A673 (cell line): ENCODE data around the gene IGSF11. TPM values are rescaled to one million over a fixed set of nuclear protein-coding genes. Genes with fewer than 3 reads are reported as not detected.

Source experiments
- BruUV-seq: library from RNA; stranded (reverse); fragments of 400-500 nt; replicated peaks from 2 replicates; lab custom pipeline; 2021; lab: Mats Ljungman, UMichigan
- CTCF ChIA-PET: fragments of 300-600 bp; sonication (Branson Sonifier 250); formaldehyde crosslinking; loops from one replicate; lab custom pipeline; 2022; ENCODE audit warnings: antibody characterized with exemption; lab: Charles Lee
- POLR2A ChIA-PET: fragments of 300-600 bp; sonication (Branson Sonifier 250); formaldehyde crosslinking; loops from one replicate; lab custom pipeline; 2022; ENCODE audit warnings: antibody characterized with exemption; ENCODE audit not compliant: low non-redundant PET; lab: Charles Lee
- DNase-seq: peaks from one replicate; pipeline ENCODE4 v3.0.0-alpha.2; 2015; ENCODE audit warnings: low spot score
- H3K27ac ChIP-seq: fragments of 200-600 bp; sonication (generic); 2 replicates; pipeline ENCODE4 v1.5.1; 2016; ENCODE audit warnings: mixed run types, low read depth, mild to moderate bottlenecking, mixed read lengths, antibody characterized with exemption, low read length; ENCODE audit not compliant: poor library complexity, severe bottlenecking
- H3K27me3 ChIP-seq: fragments of 200-600 bp; sonication (generic); replicated peaks from 2 replicates; pipeline ENCODE4 v1.6.1; 2017; ENCODE audit warnings: mixed run types, low read depth, mild to moderate bottlenecking, mixed read lengths, antibody characterized with exemption, low read length; ENCODE audit not compliant: insufficient read depth, poor library complexity
- H3K36me3 ChIP-seq: fragments of 200-600 bp; sonication (generic); 2 replicates; pipeline ENCODE4 v1.6.1; 2016; ENCODE audit warnings: mixed run types, mild to moderate bottlenecking, mixed read lengths, antibody characterized with exemption, low read length; ENCODE audit not compliant: insufficient read depth, poor library complexity, severe bottlenecking
- H3K4me1 ChIP-seq: fragments of 200-600 bp; sonication (generic); 2 replicates; pipeline ENCODE4 v1.6.1; 2017; ENCODE audit warnings: mixed run types, mild to moderate bottlenecking, mixed read lengths, antibody characterized with exemption, low read length; ENCODE audit not compliant: insufficient read depth, poor library complexity, severe bottlenecking
- H3K4me3 ChIP-seq: fragments of 200-600 bp; sonication (generic); 2 replicates; pipeline ENCODE4 v1.5.1; 2016; ENCODE audit warnings: low read depth, mixed run types, mild to moderate bottlenecking, mixed read lengths, low read length; ENCODE audit not compliant: poor library complexity, severe bottlenecking
- H3K9me3 ChIP-seq: fragments of 200-600 bp; sonication (generic); 2 replicates; pipeline ENCODE4 v1.6.1; 2016; ENCODE audit warnings: mixed run types, low read depth, mild to moderate bottlenecking, mixed read lengths, antibody characterized with exemption, low read length; ENCODE audit not compliant: poor library complexity, severe bottlenecking
- CTCF ChIP-seq: fragments of 300-800, 200-600 bp; sonication (generic); conservative IDR thresholded peaks from 2 replicates; pipeline ENCODE4 v1.5.1; 2017; ENCODE audit warnings: low read depth, mild to moderate bottlenecking, antibody characterized with exemption, low read length, moderate library complexity, mixed read lengths
- EZH2 ChIP-seq: fragments of 200-600 bp; sonication (generic); IDR thresholded peaks from 2 replicates; pipeline ENCODE4 v1.6.1; 2017; ENCODE audit warnings: borderline replicate concordance, low read depth, mild to moderate bottlenecking, mixed read lengths, antibody characterized with exemption, low read length; ENCODE audit not compliant: poor library complexity, severe bottlenecking
- intact Hi-C: fragments of 100-400 bp; cut with micrococcal nuclease; formaldehyde crosslinking; loops from one replicate; pipeline ENCODE4 v1.10.0; 2022; ENCODE audit not compliant: unreplicated experiment
- total RNA-seq: library from RNA; stranded (reverse); gene quantifications from 2 replicates; pipeline ENCODE4 v1.2.3, GENCODE V29; 2021

IGSF11 gene
- total RNA-seq, 1 experiment from 2014 or later, result not detected

- H3K27me3 ChIP-seq, result peaks cover 6% of the 10 kb centered on the region
- H3K9me3 ChIP-seq, result no peaks in the 10 kb centered on the region
- POLR2A ChIA-PET, result no interaction called here
- H3K4me1 ChIP-seq, result no peaks in the 10 kb centered on the region
- H3K36me3 ChIP-seq, result no peaks in the 10 kb centered on the region
- no peak overlapping the region for H3K4me3 ChIP-seq
- no peak overlapping the region for H3K27ac ChIP-seq
- CTCF ChIA-PET, result no interaction called here
- no peak for TF ChIP-seq EZH2
- TF ChIP-seq CTCF, result no peak
- BruUV-seq, result no TSS peak
- DNase-seq, result no peak
- intact Hi-C loops, result no loop called here
Measured at GRCh38 chr3:118986734-118987133, 47.9 kb downstream of the IGSF11 start.

GRCh38 chr3:118984699-118985098 is 49.9 kb downstream of the IGSF11 start:
- H3K27ac ChIP-seq, result no peak overlapping the region
- no peaks in the 10 kb centered on the region for H3K4me1 ChIP-seq
- H3K27me3 ChIP-seq, result peaks cover 6% of the 10 kb centered on the region
- no TSS peak for BruUV-seq
- TF ChIP-seq CTCF, result no peak
- no peak for TF ChIP-seq EZH2
- H3K9me3 ChIP-seq, result no peaks in the 10 kb centered on the region
- DNase-seq, result no peak
- intact Hi-C loops, result no loop called here
- ChIA-PET POLR2A (no interaction called here), CTCF (no interaction called here)
- no peaks in the 10 kb centered on the region for H3K36me3 ChIP-seq
- H3K4me3 ChIP-seq, result no peak overlapping the region

- no peak for DNase-seq
- no peaks in the 10 kb centered on the region for H3K36me3 ChIP-seq
- TF ChIP-seq EZH2, result no peak
- no peak for TF ChIP-seq CTCF
- H3K9me3 ChIP-seq, result no peaks in the 10 kb centered on the region
- BruUV-seq, result no TSS peak
- intact Hi-C loops, result no loop called here
- H3K4me1 ChIP-seq, result no peaks in the 10 kb centered on the region
- H3K4me3 ChIP-seq, result no peak overlapping the region
- H3K27ac ChIP-seq, result no peak overlapping the region
- ChIA-PET CTCF (no interaction called here), POLR2A (no interaction called here)
- peaks cover 6% of the 10 kb centered on the region for H3K27me3 ChIP-seq
Measured at GRCh38 chr3:118981494-118982134, 53.0 kb downstream of the IGSF11 start.
